Anterior cingulate cortex (tissue), 58 donors: ENCODE data around the gene GCN1.

Source experiments
- DNase-seq, 58 donors: peaks; one replicate each; lab custom pipeline; 2025; lab: John Stamatoyannopoulos, UW

GCN1 gene

DNA sequence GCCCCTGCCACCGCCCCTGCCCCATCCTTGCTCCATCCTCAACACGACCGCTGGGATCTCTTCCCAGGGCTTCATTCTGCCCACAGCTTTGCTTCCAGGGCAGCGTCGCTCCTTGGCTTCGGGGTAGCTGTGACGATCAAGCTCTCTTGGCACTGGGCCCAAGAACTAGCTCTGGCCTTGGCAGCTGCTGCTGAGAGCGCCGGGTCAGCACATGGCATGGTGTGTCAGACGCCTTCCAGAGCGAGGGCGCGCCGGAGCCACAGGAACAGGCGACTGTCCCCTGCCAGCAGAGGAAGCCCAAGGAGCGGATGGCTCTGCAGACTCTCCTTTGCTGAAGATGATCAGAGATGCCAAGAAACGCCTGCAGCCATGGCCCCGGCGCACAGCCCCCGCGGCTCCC is 93.9 kb downstream of the GCN1 start:
- DNase-seq, result peak in 56 of 58 donors; percentile 17 to 90 (median 74)

GRCh38 chr12:120099738-120100137 is 94.8 kb downstream of the GCN1 start:
- DNase-seq, result no peak

DNA sequence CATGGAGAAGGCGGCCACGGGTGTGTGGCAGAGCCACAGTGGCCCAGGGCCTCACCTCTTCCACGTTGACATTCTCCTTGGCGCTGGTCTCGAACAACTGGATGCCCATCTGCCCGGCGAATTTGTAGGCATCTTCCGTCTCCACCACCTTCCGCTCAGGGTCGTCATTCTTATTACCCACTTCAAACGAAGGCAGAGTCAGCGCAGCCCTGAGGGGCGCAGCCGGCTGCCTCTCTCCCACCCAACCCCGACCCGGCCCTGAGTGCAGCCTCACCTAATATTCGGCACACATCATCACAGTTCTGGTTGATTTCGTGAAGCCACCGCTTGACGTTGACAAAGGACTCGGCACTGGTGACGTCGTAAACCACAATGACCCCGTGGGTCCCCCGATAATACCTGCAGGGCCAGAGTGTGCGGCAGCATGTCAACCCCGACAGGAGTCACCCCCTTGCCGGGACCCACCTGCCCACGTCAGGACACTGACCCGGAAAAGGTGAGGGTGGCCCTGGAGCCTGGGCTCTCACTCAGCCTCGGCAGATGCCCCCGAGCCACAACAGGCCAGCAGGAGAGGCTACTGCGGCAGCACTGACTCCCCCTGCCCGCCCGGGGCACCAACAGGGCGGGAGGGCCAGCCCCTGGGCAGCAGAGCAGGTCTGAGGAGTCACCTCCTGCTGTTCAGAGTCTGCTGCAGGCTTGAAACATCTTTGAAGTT is 95.6 kb downstream of the GCN1 start:
- no peak for DNase-seq

DNA sequence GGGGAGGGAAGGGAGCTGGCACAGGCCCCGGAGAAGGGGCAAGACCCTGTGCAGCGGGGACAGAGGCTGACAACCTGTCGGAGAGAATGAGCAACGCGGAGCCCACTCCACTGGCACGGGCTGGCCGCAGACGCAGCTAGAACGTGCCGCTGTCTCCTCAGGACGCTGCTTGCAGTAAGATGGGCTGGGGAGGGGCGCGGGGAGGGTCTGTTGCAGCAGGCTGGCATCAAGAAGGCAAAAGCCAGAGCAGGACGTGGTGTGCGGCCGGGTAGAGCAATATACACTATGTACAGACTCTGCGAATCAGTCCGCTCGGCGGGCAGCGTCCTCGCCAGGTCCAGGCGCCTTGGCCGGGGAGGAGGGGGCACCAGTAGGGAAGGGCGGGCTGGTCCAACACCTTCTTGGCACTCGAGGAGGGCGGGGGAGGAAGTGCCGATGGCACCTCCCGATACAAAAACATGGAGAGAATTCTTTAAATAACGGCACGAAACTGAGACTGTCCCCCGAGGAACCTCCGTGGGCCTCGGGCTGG is 97.8 kb downstream of the GCN1 start:
- no peak for DNase-seq

DNA sequence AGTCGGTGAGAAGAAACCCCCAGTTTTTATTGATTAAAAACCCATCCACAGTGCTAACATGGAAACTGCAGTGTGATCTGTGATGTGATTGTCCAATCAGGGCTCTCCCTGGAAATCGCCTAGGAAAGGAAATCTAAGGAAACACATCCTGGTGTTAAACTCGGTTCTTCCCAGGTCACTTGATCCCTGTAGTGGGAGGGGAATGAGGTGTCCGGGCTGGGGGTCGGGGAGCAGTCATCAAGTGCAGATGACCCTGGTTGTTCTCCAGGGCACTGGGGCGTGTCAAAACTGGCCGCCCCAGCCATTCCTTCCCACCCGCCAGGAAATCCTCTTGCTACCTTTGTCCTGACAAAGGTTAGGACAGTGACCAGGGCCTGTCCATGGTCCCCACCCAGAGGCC is 98.8 kb downstream of the GCN1 start:
- no peak for DNase-seq

- DNase-seq, result no peak
Measured at GRCh38 chr12:120095331-120095730, 99.2 kb downstream of the GCN1 start.

- peak in 37 of 58 donors; percentile 11 to 69 (median 35) for DNase-seq
Measured at GRCh38 chr12:120094485-120094884, 100.0 kb downstream of the GCN1 start.

DNA sequence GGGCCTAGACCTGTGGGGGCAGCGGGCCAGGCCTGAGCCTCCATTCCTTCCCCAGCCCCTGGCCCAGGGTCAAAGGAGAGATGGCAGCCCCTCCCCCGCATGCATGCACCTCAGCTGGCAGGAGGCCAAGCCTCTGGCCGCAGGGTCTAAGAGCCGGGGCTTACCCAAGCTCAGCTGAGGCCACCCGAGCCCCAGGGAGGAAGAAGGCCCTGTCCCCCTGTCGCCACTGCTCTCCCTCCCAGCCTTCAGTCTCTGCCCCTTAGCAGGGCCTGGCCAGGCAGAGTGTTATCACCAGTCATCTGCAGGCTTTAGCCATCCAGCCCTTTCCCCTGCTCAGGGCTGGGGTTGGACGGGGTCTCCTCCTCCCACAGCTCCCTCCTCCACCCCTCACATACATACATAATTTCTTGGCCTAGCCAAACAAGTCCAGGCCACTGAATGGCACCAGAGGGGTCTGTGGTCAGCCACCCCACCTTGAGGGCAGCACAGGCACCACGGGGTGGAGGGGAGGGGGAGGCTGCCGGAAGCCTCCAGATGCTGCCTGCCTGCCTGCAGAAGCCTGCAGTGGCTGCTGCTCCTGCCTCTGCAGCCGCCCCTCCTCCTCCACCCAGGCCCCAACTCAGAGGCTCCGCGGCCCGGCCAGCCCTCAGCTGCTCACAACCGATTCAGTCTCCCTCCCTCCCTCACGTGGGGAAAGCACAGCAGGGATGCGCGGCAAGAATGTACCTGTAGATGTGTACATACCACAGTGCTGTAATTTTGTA is 100.7 kb downstream of the GCN1 start:
- DNase-seq, result peak in 18 of 58 donors; percentile 5 to 48 (median 26)

- no peak for DNase-seq
Measured at GRCh38 chr12:120093336-120093591, 101.3 kb downstream of the GCN1 start.

DNA sequence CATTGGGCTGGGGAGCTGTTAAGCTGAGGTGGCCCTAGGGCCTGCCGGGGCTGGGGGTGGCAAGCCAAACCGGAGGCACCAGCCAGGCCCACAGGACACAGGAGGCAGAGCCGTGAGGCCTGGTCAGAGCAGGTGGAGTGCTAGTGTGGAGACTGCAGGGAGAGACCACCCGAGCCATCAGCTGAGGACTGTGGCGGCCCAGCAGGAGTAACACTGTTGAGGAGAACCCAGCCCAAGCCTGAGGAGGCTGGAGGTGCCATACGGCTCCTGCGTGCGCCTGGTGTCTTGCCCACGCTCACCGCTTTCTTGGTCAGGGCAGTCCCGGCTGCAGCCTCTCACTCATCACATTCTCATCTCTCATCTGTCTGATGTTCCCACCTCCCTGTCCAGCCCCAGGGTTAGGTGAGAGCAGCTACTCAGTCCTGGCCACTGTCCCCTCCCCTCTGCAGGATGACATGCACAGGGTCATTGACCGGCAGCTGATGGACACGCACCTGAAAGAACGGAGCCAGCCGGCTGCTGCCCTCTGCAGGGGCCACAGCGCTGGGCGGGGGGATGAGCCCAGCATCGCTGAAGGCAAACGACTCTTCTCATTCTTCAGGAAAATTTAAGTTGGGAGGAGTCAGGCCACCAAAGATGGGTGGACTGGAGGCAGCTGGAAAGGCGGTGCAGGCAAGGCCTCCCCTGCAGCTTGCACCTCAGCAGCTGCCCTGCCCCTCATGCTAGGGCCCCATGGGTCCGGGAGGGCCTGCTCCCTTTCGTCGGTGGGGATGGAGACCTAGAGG is 101.8 kb downstream of the GCN1 start:
- peak in 1 of 58 donors; percentile 20 for DNase-seq

- peak in 2 of 58 donors; percentile 38 to 56 for DNase-seq
Measured at GRCh38 chr12:120091371-120092090, 103.0 kb downstream of the GCN1 start.

DNA sequence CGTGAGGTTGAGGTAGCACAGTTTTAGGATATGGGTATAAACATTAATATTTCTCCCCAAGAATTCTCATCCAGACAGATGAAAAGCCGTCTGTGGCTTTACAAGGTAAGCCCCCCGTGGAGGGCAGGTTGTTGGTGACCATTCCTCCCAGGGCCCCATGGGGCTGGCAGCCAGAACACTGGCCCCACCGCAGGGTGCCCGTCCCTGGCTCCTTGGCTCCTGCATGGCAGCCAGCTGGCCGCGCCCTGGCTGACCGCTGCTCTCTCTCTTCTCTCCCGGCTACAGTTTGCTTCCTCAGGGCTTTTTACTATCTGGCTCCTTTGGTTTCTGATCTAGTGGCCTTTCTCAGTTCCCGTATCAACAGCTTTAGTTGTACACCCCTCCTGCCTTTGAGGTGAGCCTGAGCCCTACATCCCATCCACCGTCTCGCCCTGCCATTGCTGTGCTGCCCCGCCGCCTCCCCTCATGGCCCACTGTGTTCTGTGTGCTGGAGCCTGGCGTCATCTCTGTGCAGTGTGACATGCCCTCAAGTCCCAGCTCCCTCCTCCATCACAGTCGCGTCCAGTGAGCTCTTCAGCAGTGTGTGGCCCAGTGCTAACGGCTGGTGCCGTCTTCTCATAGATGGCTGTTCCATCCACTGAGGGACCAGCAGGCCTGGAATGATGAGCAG is 103.8 kb downstream of the GCN1 start:
- DNase-seq, result no peak

- DNase-seq, result no peak
Measured at GRCh38 chr12:120090206-120090605, 104.3 kb downstream of the GCN1 start.

DNA sequence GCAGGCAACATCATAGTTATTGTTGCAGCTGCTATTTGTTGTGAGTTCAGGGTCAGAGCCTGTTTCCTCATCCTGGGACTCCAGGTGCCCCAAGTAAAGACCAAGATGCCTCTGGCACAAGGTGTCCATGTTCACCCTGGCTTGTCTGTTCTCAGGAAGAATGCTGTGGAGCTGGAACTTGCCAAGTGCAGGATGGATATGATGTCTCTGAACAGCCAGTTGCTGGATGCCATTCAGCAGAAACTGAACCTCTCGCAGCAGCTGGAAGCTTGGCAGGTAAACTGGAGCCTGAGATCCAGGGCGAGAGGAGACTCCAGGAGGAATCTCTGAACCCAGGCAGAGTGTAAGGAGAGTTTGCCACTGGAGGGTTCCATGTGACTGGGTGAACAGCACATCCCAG is 104.7 kb downstream of the GCN1 start:
- DNase-seq, result no peak

DNA sequence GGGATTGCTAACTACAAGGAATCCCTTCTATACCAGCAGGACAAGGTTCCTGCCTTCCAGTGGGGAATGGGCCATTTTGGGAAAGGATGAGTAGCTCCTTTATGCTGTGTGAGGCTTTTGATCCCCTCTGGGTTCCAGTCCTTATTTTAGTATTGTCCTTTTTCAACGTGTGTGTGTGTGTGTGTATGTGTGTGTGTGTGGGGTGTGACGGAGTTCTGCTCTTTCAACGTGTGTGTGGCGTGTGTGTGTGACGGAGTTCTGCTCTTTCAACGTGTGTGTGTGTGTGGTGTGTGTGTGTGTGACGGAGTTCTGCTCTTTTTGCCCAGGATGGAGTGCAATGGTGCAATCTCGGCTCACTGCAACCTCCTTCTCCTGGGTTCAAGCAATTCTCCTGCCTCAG is 105.4 kb downstream of the GCN1 start:
- DNase-seq, result no peak

DNA sequence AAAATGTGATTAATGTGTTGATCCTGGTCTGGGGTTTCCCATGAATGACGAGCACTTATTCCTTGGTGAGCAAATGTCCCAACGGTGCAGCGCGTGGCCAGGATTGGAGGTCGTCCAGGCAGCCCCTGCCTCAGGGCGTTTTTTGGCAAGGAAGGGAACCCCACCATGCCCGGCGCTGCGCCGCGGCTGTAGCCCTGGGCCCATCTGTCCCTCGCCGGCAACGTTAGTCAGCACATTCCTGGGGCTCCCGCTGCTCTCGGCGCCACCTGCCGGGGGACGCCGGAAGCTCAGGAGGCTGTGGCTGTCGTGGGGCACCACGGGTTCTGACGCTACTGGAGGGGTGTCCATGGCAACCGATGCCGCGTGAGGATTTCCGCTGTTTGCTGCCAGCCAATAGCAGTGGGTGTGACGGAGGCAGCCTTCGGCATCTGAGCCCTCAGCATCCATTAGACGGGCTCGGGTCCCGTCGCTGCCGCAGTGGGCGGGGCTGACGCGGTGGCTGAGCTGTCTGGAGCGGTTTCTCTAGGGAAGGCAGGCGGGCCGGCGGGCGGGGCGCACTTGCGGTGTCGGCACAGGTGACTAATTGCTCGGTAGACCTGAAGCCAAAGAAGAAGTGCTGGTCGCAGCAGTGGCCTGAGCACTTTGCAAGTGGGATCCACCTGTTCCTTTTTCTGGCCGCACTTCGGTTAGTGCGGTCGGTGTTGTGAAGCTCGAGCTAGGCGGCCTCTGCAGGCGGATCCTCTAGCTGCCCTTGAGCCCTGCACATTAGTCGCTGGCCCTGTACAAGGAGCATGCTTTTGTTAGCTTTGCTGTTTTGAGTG is 107.5 kb downstream of the GCN1 start:
- DNase-seq, result peak; percentile 94 to 100 (median 99)

DNA sequence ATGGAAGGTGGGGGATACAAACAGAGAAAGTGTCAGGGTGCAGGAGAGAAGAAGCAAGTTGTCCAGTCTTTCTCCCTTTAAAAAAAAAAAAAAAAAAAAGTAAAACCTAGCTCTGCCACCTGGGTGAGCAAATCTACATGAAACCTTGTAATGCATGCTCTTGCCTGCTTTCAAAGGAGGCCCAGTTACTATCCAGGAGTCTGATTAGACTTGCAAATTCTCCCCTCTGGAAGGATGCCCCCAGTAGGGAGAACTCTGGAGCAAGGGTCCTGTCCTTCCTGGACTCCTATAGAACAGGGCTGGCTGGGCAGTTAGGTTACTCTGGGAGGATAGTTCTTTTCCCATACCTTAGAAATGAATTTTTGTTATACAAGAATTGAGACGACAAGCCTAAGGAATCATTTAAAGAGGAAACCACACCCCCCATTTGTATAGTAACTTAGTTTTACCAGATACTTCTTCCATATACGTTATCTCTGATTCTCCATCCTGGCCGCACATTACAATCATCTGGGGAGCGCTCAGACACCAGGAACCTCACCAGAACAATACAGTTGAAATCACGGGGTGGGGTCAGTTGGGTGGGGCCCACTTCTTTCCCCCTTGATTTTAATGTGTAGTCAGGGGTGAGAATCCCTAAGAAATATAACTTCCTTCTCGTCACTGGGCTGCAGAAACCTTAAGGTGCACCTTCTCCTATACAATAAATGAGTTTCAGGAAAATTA is 108.4 kb downstream of the GCN1 start:
- no peak for DNase-seq

DNA sequence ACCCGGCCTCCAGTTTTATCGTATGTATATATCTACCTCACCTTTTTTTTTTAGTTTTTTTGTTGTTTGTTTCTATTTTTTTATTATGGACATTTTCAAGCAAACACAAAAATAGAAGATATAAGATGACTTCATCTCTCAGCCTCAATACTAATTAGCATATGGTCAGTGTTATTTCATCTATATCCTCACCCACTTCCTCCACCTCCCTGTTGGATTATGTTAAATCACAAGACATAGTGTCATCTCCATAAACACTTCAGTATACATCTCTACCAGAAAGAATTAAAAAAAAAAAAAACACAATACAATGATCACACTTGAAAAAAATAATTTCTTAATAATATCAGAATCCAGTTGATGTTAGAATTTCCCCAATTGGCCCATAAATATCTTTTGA is 112.9 kb downstream of the GCN1 start:
- DNase-seq, result no peak
